OCI-LY1 (cell line): ENCODE data around the gene ROR1.

Source experiments
- EZH2 ChIP-seq: fragments of 200-600 bp; sonication (generic), shearing (Covaris generic); IDR thresholded peaks from 2 replicates; pipeline ENCODE4 v1.8.0; 2017; ENCODE audit warnings: borderline replicate concordance, mixed run types, mild to moderate bottlenecking, antibody characterized with exemption, low read length, moderate library complexity, mixed read lengths
- TF ChIP-seq, protein P1 (sequence below): fragments of 200-600 bp; sonication (generic), shearing (Covaris generic); IDR thresholded peaks from 2 replicates; pipeline ENCODE4 v1.5.1; 2017; ENCODE audit warnings: mild to moderate bottlenecking, antibody characterized with exemption, low read length, moderate library complexity, mixed read lengths

GRCh38 chr1:63909526-63909925 is 135.7 kb downstream of the ROR1 start:
- TF ChIP-seq, protein P1, sequence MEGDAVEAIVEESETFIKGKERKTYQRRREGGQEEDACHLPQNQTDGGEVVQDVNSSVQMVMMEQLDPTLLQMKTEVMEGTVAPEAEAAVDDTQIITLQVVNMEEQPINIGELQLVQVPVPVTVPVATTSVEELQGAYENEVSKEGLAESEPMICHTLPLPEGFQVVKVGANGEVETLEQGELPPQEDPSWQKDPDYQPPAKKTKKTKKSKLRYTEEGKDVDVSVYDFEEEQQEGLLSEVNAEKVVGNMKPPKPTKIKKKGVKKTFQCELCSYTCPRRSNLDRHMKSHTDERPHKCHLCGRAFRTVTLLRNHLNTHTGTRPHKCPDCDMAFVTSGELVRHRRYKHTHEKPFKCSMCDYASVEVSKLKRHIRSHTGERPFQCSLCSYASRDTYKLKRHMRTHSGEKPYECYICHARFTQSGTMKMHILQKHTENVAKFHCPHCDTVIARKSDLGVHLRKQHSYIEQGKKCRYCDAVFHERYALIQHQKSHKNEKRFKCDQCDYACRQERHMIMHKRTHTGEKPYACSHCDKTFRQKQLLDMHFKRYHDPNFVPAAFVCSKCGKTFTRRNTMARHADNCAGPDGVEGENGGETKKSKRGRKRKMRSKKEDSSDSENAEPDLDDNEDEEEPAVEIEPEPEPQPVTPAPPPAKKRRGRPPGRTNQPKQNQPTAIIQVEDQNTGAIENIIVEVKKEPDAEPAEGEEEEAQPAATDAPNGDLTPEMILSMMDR: no peak
- no peak for TF ChIP-seq EZH2
